ENCODE results near the gene FNIP1.

DNA sequence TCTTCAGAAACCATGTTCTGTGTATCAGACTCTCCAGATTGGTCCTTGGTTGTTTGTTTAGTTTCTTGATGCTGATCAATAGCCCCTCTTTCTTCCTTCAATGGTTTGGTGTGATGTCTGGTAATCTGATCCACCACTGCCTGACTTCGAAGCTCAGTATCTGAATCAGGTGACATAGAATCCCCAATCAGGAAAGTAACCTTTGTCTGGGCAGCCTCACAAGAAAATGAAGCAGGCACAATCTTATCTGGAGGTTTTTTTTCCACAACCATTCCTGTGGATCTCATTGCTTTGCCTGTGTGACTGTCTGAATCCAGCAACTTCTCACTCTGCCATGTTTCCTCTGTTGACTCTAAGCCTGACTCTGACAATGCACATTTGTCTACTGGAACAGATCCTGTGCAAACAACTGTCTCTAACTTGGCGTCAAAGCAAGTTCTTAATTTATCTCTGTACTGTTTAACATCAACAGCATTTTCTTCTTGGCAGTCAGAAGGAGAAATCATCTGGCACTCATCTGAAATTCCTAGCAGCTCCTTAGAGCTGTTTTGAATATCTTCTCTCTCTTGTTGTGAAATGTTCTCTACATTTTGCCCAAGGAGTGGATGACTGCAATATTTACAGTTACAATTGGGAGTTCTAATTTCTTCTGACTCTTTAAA is 124.7 kb downstream of the FNIP1 start:
- TF ChIP-seq, protein P1, sequence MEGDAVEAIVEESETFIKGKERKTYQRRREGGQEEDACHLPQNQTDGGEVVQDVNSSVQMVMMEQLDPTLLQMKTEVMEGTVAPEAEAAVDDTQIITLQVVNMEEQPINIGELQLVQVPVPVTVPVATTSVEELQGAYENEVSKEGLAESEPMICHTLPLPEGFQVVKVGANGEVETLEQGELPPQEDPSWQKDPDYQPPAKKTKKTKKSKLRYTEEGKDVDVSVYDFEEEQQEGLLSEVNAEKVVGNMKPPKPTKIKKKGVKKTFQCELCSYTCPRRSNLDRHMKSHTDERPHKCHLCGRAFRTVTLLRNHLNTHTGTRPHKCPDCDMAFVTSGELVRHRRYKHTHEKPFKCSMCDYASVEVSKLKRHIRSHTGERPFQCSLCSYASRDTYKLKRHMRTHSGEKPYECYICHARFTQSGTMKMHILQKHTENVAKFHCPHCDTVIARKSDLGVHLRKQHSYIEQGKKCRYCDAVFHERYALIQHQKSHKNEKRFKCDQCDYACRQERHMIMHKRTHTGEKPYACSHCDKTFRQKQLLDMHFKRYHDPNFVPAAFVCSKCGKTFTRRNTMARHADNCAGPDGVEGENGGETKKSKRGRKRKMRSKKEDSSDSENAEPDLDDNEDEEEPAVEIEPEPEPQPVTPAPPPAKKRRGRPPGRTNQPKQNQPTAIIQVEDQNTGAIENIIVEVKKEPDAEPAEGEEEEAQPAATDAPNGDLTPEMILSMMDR (IDR thresholded peaks at IDR 0.05), result no peak
- TF ChIP-seq POLR2AphosphoS5 (IDR thresholded peaks at IDR 0.05), result peak; percentile 81 to 92 (median 90)
- TF ChIP-seq POLR2A (IDR thresholded peaks at IDR 0.05), result no peak
- TF ChIP-seq EP300 (IDR thresholded peaks at IDR 0.05; ENCODE audit: low read depth), result no peak

All from transverse colon (tissue), 4 donors.